Nephron (organoid): ENCODE measurements around the gene OAF.

ENCODE experiments used
- H3K27ac Mint-ChIP-seq, 3 experiments: 2 replicates each; pipeline ENCODE4 v1.8.0; 2020; ENCODE audit warnings: mixed read lengths in 3 of 3, mild to moderate bottlenecking in 2 of 3, moderate library complexity in 1 of 3
- H3K27me3 Mint-ChIP-seq: 2 replicates; pipeline ENCODE4 v1.8.0; 2021; ENCODE audit warnings: low read depth, mild to moderate bottlenecking, moderate library complexity, mixed read lengths
- H3K36me3 Mint-ChIP-seq: 2 replicates; pipeline ENCODE4 v1.8.0; 2020; ENCODE audit warnings: low read depth, mixed read lengths
- H3K4me1 Mint-ChIP-seq: 2 replicates; pipeline ENCODE4 v1.8.0; 2020; ENCODE audit warnings: mixed read lengths
- H3K4me3 Mint-ChIP-seq, 3 experiments: 2 replicates each; pipeline ENCODE4 v1.8.0; 2020; ENCODE audit warnings: mild to moderate bottlenecking in 3 of 3, mixed read lengths in 3 of 3, moderate library complexity in 2 of 3
- H3K9me3 Mint-ChIP-seq: 2 replicates; pipeline ENCODE4 v1.8.0; 2020; ENCODE audit warnings: mixed read lengths
- TF ChIP-seq, protein P1 (sequence below), 3 experiments: fragments of 200-600 bp; sonication (generic); IDR thresholded peaks; one replicate each; pipeline ENCODE4 v1.5.0; 2021; ENCODE audit warnings: antibody characterized with exemption in 3 of 3; ENCODE audit not compliant: unreplicated experiment in 3 of 3

The OAF gene

DNA sequence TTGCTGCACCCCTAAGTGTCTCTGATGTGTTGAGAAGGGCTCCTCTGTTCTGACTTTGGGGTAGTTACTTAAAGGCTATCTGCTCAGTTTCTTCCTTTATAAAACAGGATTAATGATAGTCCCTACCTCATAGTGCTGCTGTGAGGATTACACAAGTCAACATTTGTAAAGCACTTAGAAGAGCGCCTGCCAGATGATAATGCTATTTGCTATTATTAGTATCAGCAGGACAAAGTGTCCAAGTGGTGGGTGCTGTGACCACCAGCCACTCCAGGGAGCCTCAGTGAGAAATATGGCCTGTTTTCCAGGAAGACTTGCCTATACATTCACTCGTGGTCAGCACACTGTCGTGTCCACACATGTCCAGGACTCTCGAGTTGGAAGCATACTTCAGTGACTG, 45.3 kb downstream of the OAF start:
- H3K27me3 Mint-ChIP-seq, result peaks cover 68% of the 10 kb centered on the region
- H3K4me3 Mint-ChIP-seq, result no peak overlapping the region
- H3K36me3 Mint-ChIP-seq, result no peaks in the 10 kb centered on the region
- H3K9me3 Mint-ChIP-seq, result no peaks in the 10 kb centered on the region
- peaks cover 13% of the 10 kb centered on the region for H3K4me1 Mint-ChIP-seq
- H3K27ac Mint-ChIP-seq, result no peak overlapping the region
- TF ChIP-seq, protein P1, sequence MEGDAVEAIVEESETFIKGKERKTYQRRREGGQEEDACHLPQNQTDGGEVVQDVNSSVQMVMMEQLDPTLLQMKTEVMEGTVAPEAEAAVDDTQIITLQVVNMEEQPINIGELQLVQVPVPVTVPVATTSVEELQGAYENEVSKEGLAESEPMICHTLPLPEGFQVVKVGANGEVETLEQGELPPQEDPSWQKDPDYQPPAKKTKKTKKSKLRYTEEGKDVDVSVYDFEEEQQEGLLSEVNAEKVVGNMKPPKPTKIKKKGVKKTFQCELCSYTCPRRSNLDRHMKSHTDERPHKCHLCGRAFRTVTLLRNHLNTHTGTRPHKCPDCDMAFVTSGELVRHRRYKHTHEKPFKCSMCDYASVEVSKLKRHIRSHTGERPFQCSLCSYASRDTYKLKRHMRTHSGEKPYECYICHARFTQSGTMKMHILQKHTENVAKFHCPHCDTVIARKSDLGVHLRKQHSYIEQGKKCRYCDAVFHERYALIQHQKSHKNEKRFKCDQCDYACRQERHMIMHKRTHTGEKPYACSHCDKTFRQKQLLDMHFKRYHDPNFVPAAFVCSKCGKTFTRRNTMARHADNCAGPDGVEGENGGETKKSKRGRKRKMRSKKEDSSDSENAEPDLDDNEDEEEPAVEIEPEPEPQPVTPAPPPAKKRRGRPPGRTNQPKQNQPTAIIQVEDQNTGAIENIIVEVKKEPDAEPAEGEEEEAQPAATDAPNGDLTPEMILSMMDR (IDR thresholded peaks at IDR 0.05; ENCODE audit: unreplicated experiment in 3 of 3), result no peak

DNA sequence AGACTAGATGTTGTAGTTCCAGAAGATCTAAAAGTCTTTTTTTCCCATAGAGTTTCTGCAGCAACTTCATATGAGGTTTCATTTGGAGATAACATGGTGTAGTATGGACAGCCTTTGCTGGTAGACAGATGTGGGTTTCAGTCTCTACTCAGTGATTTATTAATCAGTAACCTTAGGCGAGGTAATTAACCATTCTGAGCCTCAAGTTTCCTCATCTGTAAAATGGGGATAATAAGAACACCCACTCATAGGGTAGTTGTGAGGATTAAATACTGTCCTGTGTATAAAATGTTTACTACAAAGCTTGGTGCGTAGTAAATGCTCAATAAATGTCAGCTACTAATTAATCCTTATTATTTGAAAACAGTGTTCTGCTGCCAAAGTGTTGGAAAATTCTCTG, 45.9 kb downstream of the OAF start:
- Mint-ChIP-seq H3K4me3 (no peak overlapping the region), H3K27ac (no peak overlapping the region), H3K4me1 (peaks cover 19% of the 10 kb centered on the region), H3K27me3 (peaks cover 65% of the 10 kb centered on the region), H3K9me3 (no peaks in the 10 kb centered on the region), H3K36me3 (no peaks in the 10 kb centered on the region)
- TF ChIP-seq, protein P1 (IDR thresholded peaks at IDR 0.05; ENCODE audit: unreplicated experiment in 3 of 3), result no peak

DNA sequence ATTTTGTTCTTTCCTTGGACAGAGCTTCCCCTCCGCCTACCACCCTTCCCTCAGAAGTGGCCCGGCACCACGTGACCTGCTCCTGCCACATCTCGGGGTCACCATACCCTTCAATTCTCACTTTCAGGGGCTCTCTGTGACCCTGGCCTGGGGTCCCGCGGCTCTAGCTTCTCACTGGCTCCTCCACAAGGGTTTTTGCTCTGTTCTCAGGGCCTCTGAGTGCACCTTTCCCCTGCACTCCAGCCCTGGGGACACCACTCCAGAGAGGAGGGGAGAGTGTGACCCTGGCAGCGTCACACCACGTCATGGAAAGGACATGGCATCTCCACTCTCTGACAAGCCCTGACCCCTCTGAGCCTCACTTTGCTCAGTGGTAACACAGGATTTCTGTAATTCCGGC, 46.5 kb downstream of the OAF start:
- Mint-ChIP-seq H3K27me3 (peaks cover 64% of the 10 kb centered on the region), H3K27ac (no peak overlapping the region), H3K9me3 (no peaks in the 10 kb centered on the region), H3K4me3 (no peak overlapping the region), H3K36me3 (no peaks in the 10 kb centered on the region), H3K4me1 (peaks cover 20% of the 10 kb centered on the region)
- TF ChIP-seq, protein P1 (IDR thresholded peaks at IDR 0.05; ENCODE audit: unreplicated experiment in 3 of 3), result no peak

DNA sequence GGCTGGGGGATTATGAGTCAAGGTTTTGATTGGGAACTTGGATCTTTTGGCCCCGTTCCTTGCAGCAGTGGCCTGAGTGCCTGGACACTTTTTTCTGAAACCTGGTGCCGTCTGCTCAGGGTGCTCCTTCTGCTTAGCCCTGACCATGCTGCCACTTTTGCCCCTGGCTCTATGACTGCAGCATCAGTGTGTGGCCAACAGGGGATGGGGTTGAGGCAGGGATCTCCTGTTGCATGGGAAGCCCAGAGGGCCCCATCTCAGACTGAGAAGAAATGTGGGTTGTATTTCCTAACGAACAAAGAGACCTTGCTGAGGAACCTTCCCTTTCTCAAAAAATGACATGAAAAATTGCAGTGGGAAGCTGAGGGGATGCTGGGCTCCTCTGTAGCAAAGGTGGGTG, 47.8 kb downstream of the OAF start:
- TF ChIP-seq, protein P1 (IDR thresholded peaks at IDR 0.05; ENCODE audit: unreplicated experiment in 3 of 3), result no peak
- Mint-ChIP-seq H3K27me3 (peaks cover 59% of the 10 kb centered on the region), H3K36me3 (no peaks in the 10 kb centered on the region), H3K27ac (no peak overlapping the region), H3K9me3 (no peaks in the 10 kb centered on the region), H3K4me3 (no peak overlapping the region), H3K4me1 (peaks cover 20% of the 10 kb centered on the region)

DNA sequence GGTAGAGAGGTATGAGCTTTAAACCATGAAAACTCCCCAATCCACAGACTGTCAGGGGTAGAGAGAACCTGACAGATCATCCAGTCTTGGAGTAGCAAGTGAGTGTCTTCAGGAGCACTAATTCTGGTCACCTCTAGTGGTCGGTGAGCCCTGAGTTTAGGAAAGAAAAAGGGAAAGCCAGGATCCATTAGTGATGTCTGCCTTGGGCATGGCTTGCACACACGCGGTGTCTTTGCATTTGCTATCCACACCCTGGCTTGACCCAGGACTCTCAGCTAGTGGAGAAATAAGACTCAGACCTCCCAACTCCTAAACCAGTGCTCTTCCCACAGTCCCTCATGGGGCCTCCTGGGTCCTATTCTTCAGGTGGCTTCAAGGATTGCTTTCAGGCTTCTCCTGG, 48.4 kb downstream of the OAF start:
- Mint-ChIP-seq H3K27ac (no peak overlapping the region), H3K27me3 (peaks cover 55% of the 10 kb centered on the region), H3K4me3 (no peak overlapping the region), H3K4me1 (peaks cover 20% of the 10 kb centered on the region), H3K9me3 (no peaks in the 10 kb centered on the region), H3K36me3 (no peaks in the 10 kb centered on the region)
- TF ChIP-seq, protein P1 (IDR thresholded peaks at IDR 0.05; ENCODE audit: unreplicated experiment in 3 of 3), result no peak

DNA sequence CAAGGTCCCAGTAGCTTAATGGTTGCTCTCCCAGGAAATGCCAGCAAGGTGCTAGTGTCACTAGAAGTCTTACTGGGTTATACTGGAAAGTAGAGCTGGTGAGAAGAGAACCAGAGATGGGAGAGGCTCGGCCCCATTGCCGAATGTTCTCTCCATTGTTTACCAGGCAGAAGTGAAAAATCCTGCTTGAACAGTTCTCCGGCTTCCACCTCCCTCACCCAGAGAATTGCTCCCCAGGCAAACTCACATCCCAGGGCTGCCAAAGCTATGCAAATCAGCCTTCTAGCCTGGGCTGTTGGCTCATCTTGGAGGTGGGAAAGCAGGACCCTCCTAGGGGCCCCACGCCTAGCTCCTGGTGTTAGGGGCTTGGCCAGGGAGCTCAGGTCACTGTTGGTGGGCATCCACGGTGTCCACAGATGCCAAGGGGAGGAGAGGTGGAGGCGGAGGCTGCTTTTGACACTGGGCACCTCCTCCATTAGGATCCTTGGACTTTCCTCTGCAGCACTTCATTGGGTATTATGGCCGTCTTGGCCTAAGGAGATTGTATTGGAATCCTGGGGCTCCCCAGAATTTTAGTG, 49.2 kb downstream of the OAF start:
- Mint-ChIP-seq H3K4me1 (peaks cover 19% of the 10 kb centered on the region), H3K36me3 (no peaks in the 10 kb centered on the region), H3K4me3 (no peak overlapping the region), H3K27me3 (peaks cover 46% of the 10 kb centered on the region), H3K9me3 (no peaks in the 10 kb centered on the region), H3K27ac (no peak overlapping the region)
- TF ChIP-seq, protein P1 (IDR thresholded peaks at IDR 0.05; ENCODE audit: unreplicated experiment in 3 of 3), result no peak
